Dedifferentiated amniotic fluid mesenchymal stem cell (primary cell): Measurements from ENCODE around the gene TXLNA.

Source experiments
- DNase-seq: peaks from one replicate; pipeline ENCODE4 v3.0.0-alpha.2; 2016; ENCODE audit errors: extremely low spot score

Gene TXLNA

GRCh38 chr1:32247452-32247851 is 68.0 kb downstream of the TXLNA start:
- no peak for DNase-seq
